SK-N-DZ (cell line): ENCODE data around the gene TSGA10IP.

Experiments
- DNase-seq: peaks from one replicate; pipeline ENCODE4 v3.0.0-alpha.2; 2015; ENCODE audit warnings: low spot score

The TSGA10IP gene

DNA sequence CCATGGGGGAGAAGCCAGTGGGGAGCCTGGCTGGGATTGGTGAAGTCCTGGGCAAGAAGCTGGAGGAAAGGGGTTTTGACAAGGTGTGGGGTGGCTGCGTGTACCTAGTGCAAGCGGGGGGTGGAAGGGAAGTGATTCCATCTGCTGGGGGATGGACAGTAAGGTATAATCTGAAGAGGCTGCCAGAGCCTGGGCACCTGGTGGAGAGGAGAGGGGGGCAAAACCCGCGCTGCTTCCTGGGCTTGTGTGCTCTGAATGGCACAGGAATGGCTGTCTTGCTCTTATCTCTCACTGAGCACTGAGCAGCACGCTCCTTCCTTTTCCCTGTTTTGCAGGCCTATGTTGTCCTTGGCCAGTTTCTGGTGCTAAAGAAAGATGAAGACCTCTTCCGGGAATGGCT, 58.0 kb downstream of the TSGA10IP start:
- DNase-seq: no peak

DNA sequence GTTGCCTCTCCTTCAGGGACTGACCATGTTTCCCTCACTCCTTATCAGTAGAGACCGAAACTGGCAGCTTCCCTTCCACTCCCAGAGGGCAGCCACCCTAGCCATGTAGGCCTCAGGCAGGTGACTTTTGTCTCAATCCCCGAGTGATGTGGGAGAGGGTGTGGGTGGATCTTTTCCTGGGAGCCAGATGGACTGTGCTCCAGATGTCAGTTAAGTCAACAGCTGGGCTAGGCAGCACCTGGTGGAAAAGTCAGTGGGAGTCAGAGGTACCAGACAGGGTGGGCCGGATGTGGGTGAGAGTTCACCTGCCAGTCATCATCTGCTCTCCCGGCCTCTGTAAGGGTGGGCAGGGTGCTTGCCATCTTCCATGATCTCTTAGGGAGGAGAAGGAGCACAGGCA, 58.9 kb downstream of the TSGA10IP start:
- no peak for DNase-seq

DNA sequence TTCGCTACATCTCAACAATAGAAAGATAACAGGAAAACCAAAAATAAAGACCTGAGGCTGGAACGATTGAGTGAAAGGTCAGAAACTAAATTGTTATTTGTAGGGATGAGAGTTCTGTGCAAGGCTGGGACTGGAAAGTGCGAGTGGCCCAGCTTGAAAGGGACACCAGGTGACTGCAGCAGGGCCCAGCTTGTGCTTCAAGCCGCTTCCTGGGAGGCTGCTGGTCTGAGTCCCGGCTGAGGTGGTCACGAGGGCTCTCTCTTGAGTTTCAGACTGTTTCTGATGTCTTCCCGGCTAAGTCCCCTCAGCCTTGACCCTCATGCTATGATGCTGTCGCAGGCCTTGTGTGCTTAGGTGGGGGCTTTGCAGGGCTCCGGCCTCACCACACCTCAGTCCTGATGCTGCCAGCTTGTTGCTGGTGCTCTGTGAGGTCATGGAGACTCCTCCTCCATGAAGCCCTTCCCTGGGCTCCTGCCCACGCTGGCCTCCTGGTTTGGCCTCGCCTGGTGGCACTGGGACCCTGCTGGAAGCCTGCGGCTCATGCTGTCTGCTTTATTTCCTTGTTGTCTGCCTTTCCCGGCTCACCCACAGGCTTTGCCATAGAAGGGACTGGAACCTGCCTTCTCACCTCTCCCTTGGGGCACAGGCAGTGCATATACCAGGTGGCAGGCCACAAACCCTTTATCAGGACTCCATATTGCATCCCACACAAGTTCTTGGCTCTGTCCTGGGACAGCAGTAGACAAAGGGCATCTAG, 61.0 kb downstream of the TSGA10IP start:
- no peak for DNase-seq

GRCh38 chr11:66006891-66007176, 61.6 kb downstream of the TSGA10IP start:
- DNase-seq: no peak

DNA sequence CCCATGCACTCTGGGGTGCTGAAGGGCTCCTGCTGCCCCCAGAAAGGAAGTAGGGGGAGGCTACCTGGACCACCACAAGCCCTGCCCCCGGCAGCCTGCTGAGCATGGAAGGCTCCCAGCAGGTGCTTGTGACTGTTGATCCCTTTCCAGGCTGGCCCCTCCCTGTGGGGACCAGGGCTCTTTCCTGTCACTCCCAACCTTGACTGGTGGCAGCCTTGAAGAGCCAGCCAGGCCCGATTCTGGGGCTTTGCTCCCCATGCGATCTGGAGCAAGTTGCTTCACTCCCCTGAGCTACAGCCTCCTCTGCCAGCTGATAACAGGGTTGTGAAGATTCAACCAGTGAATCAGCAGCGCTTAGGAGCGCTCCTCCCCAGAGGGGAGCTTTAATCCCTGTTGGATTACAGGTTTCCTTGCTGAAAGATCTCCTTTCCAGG, 61.9 kb downstream of the TSGA10IP start:
- no peak for DNase-seq

GRCh38 chr11:66008095-66008467, 62.8 kb downstream of the TSGA10IP start:
- DNase-seq: no peak

GRCh38 chr11:66008468-66009101, 63.3 kb downstream of the TSGA10IP start:
- DNase-seq: no peak
